HFFc6 (cell line): ENCODE data around the gene HYAL1. TPM values are rescaled to one million over a fixed set of nuclear protein-coding genes. Genes with fewer than 3 reads are reported as not detected.

Experiments used
- DNase-seq: peaks from one replicate; pipeline ENCODE4 v3.0.0-alpha.2; 2018
- H3K27ac Mint-ChIP-seq: 2 replicates; pipeline ENCODE4 v1.8.0; 2020; ENCODE audit warnings: mild to moderate bottlenecking, mixed read lengths
- H3K27me3 Mint-ChIP-seq: 2 replicates; pipeline ENCODE4 v1.8.0; 2021; ENCODE audit warnings: mild to moderate bottlenecking, moderate library complexity, mixed read lengths; ENCODE audit not compliant: insufficient read depth
- H3K36me3 Mint-ChIP-seq: 2 replicates; pipeline ENCODE4 v1.8.0; 2021; ENCODE audit warnings: low read depth, mixed read lengths
- H3K4me1 Mint-ChIP-seq: 2 replicates; pipeline ENCODE4 v1.8.0; 2020; ENCODE audit warnings: low read depth, mixed read lengths
- H3K4me3 Mint-ChIP-seq: 2 replicates; pipeline ENCODE4 v1.8.0; 2020; ENCODE audit warnings: mild to moderate bottlenecking, moderate library complexity, mixed read lengths
- H3K9me3 Mint-ChIP-seq: 2 replicates; pipeline ENCODE4 v1.8.0; 2020; ENCODE audit warnings: mild to moderate bottlenecking, mixed read lengths
- CTCF ChIP-seq: fragments of 200-600 bp; sonication (generic); IDR thresholded peaks from 2 replicates; pipeline ENCODE4 v1.5.0; 2021; ENCODE audit warnings: antibody characterized with exemption, mild to moderate bottlenecking
- total RNA-seq, 6 experiments: library from RNA; stranded (reverse); fragmentation: NEBNext Ultra II Directional; extraction: Animal tissue kit (Norgen Biotek cat#: 25700); gene quantifications; 2 replicates in 1 of 6; 3 replicates in 5 of 6; pipeline ENCODE4 v1.2.3, GENCODE V29; 2021

The HYAL1 gene
- total RNA-seq, 6 experiments from 2014 or later, result 0.19 to 0.38 (median 0.23) TPM; not detected in 1

GRCh38 chr3:50266836-50267235 is 36.5 kb downstream of the HYAL1 start:
- Mint-ChIP-seq H3K27me3 (peaks cover 10% of the 10 kb centered on the region), H3K9me3 (no peaks in the 10 kb centered on the region), H3K27ac (peak overlapping the region; percentile 80; the same call in 1 of the 2 replicates), H3K4me1 (peaks cover 78% of the 10 kb centered on the region), H3K4me3 (peak overlapping the region; percentile 65), H3K36me3 (no peaks in the 10 kb centered on the region)
- DNase-seq, result no peak
- TF ChIP-seq CTCF, result no peak

- DNase-seq, result no peak
- peaks cover 12% of the 10 kb centered on the region for H3K27me3 Mint-ChIP-seq
- H3K4me1 Mint-ChIP-seq, result peaks cover 70% of the 10 kb centered on the region
- no peaks in the 10 kb centered on the region for H3K9me3 Mint-ChIP-seq
- H3K36me3 Mint-ChIP-seq, result no peaks in the 10 kb centered on the region
- H3K4me3 Mint-ChIP-seq, result peak overlapping the region; percentile 25; the same call in 1 of the 2 replicates
- peak overlapping the region; percentile 80 for H3K27ac Mint-ChIP-seq
- TF ChIP-seq CTCF, result no peak
Measured at GRCh38 chr3:50266017-50266416, 37.4 kb downstream of the HYAL1 start.

- TF ChIP-seq CTCF, result no peak
- peaks cover 12% of the 10 kb centered on the region for H3K27me3 Mint-ChIP-seq
- peak overlapping the region; percentile 80 for H3K27ac Mint-ChIP-seq
- H3K9me3 Mint-ChIP-seq, result no peaks in the 10 kb centered on the region
- no peak for DNase-seq
- H3K4me1 Mint-ChIP-seq, result peaks cover 65% of the 10 kb centered on the region
- no peaks in the 10 kb centered on the region for H3K36me3 Mint-ChIP-seq
- H3K4me3 Mint-ChIP-seq, result peak overlapping the region; percentile 25; the same call in 1 of the 2 replicates
Measured at GRCh38 chr3:50265571-50265970, 37.8 kb downstream of the HYAL1 start.

GRCh38 chr3:50264964-50265485 is 38.3 kb downstream of the HYAL1 start:
- DNase-seq, result peak; percentile 15
- peak overlapping the region; percentile 90 for H3K27ac Mint-ChIP-seq
- H3K4me3 Mint-ChIP-seq, result peak overlapping the region; percentile 42; the same call in 1 of the 2 replicates

GRCh38 chr3:50264383-50264963 is 38.9 kb downstream of the HYAL1 start:
- H3K4me1 Mint-ChIP-seq, result peaks cover 58% of the 10 kb centered on the region
- H3K36me3 Mint-ChIP-seq, result no peaks in the 10 kb centered on the region
- peak overlapping the region; percentile 90 for H3K27ac Mint-ChIP-seq
- H3K4me3 Mint-ChIP-seq, result peak overlapping the region; percentile 12; the same call in 1 of the 2 replicates
- no peaks in the 10 kb centered on the region for H3K9me3 Mint-ChIP-seq
- peaks cover 12% of the 10 kb centered on the region for H3K27me3 Mint-ChIP-seq
- peak; percentile 82 for DNase-seq
- TF ChIP-seq CTCF, result peak; percentile 20

More at GRCh38 chr3:50264964-50265485, 38.3 kb downstream of the HYAL1 start:
- no peaks in the 10 kb centered on the region for H3K36me3 Mint-ChIP-seq
- no peak for TF ChIP-seq CTCF
- H3K27me3 Mint-ChIP-seq, result peaks cover 12% of the 10 kb centered on the region
- H3K4me1 Mint-ChIP-seq, result peaks cover 60% of the 10 kb centered on the region
- no peaks in the 10 kb centered on the region for H3K9me3 Mint-ChIP-seq
